T-helper 2 cell treated with Interferon-gamma antibody and Interleukin-4, amounts not matched to agents 5 μg/mL and 100 μg/mL, for 36 hours (primary cell): ENCODE data around the gene PHETA1.

Source experiments
- DNase-seq: peaks from one replicate; pipeline ENCODE4 v3.0.0; 2021; ENCODE audit warnings: low spot score
- H3K27ac Mint-ChIP-seq: one replicate; pipeline ENCODE4 v1.8.0; 2021; ENCODE audit warnings: mild to moderate bottlenecking, mixed read lengths
- H3K27me3 Mint-ChIP-seq: one replicate; pipeline ENCODE4 v1.8.0; 2021; ENCODE audit warnings: low read depth, mixed read lengths
- H3K36me3 Mint-ChIP-seq: one replicate; pipeline ENCODE4 v1.8.0; 2021; ENCODE audit warnings: low read depth, mixed read lengths
- H3K4me1 Mint-ChIP-seq: one replicate; pipeline ENCODE4 v1.8.0; 2021; ENCODE audit warnings: low read depth, mixed read lengths
- H3K4me3 Mint-ChIP-seq: one replicate; pipeline ENCODE4 v1.8.0; 2022; ENCODE audit warnings: mild to moderate bottlenecking, moderate library complexity, mixed read lengths
- H3K9me3 Mint-ChIP-seq: one replicate; pipeline ENCODE4 v1.8.0; 2021; ENCODE audit warnings: mixed read lengths

PHETA1 gene

DNA sequence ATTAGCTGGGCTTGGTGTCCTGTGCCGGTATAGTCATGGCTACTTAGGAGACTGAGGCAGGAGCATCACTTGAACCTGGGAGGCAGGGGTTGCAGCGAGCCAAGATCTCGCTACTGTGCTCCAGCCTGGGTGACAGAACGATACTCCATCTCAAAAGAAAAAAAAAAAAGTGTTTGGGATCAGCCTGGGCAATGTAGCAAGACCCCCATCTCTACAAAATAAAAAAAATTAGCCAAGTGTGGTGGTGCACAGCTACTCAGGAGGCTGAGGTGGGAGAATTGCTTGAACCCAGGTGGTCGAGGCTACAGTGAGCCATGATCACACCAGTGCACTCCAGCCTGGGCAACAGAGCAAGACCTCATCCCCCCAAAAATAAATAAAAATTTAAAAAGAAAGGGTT, 47.6 kb downstream of the PHETA1 start:
- Mint-ChIP-seq H3K4me3 (no peak overlapping the region), H3K27me3 (no peaks in the 10 kb centered on the region), H3K36me3 (no peaks in the 10 kb centered on the region), H3K4me1 (no peaks in the 10 kb centered on the region), H3K27ac (no peak overlapping the region), H3K9me3 (no peaks in the 10 kb centered on the region)
- DNase-seq = no peak

DNA sequence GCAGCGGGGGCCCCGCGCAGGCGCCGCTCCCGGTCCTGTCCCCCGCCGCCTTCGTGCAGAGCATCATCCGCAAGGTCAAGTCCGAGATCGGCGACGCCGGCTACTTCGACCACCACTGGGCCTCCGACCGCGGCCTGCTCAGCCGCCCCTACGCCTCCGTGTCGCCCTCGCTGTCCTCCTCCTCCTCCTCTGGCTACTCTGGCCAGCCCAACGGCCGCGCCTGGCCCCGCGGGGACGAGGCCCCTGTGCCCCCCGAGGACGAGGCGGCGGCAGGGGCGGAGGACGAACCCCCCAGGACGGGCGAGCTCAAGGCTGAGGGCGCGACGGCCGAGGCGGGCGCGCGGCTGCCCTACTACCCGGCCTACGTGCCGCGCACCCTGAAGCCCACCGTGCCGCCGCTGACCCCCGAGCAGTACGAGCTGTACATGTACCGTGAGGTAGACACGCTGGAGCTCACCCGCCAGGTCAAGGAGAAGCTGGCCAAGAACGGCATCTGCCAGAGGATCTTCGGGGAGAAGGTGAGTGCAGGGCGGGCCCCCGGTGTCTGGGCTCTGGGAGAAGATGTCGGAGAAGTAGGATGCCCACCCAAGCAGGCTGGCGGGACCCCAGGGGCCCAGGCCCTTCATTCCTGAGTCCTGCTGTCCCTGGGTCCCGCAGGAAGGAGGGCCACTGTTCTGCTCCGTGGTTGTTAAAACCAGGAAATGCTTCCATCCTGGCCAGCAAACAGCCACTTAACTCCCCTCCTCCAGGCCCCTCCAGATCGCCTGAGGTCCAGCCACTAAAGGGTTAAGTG, 48.4 kb downstream of the PHETA1 start:
- H3K4me1 Mint-ChIP-seq = no peaks in the 10 kb centered on the region
- DNase-seq = no peak
- H3K27me3 Mint-ChIP-seq = no peaks in the 10 kb centered on the region
- no peak overlapping the region for H3K4me3 Mint-ChIP-seq
- no peaks in the 10 kb centered on the region for H3K36me3 Mint-ChIP-seq
- no peaks in the 10 kb centered on the region for H3K9me3 Mint-ChIP-seq
- no peak overlapping the region for H3K27ac Mint-ChIP-seq

- Mint-ChIP-seq H3K36me3 (no peaks in the 10 kb centered on the region), H3K4me1 (no peaks in the 10 kb centered on the region), H3K27ac (no peak overlapping the region), H3K9me3 (no peaks in the 10 kb centered on the region), H3K4me3 (no peak overlapping the region), H3K27me3 (no peaks in the 10 kb centered on the region)
- DNase-seq = no peak
These were observed 49.2 kb downstream of the PHETA1 start for GRCh38 chr12:111319600-111320257.

DNA sequence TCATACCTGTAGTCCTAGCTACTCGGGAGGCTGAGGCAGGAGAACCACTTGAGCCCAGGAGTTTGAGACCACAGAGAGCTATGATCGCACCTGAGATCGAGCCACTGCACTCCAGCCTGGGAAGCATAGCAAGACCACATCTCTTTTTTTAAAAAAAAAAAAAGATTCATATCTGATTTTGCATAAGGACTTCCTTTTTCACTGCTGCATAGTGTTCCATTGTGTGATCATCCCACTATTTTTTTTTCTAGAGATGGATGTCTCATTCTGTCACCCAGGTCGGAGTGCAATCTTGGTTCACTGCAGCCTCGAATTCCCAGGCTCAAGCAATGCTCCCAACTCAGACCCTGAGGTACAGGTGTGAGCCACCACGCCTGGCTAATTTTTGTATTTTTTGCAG, 50.4 kb downstream of the PHETA1 start:
- H3K4me3 Mint-ChIP-seq = no peak overlapping the region
- peaks cover 4% of the 10 kb centered on the region for H3K4me1 Mint-ChIP-seq
- H3K27me3 Mint-ChIP-seq = peaks cover 4% of the 10 kb centered on the region
- H3K36me3 Mint-ChIP-seq = no peaks in the 10 kb centered on the region
- no peak overlapping the region for H3K27ac Mint-ChIP-seq
- H3K9me3 Mint-ChIP-seq = no peaks in the 10 kb centered on the region
- DNase-seq = no peak

- Mint-ChIP-seq H3K4me1 (peaks cover 4% of the 10 kb centered on the region), H3K4me3 (no peak overlapping the region), H3K27me3 (peaks cover 4% of the 10 kb centered on the region), H3K27ac (no peak overlapping the region), H3K9me3 (no peaks in the 10 kb centered on the region), H3K36me3 (no peaks in the 10 kb centered on the region)
- no peak for DNase-seq
These were observed 52.2 kb downstream of the PHETA1 start for GRCh38 chr12:111316671-111317070.

DNA sequence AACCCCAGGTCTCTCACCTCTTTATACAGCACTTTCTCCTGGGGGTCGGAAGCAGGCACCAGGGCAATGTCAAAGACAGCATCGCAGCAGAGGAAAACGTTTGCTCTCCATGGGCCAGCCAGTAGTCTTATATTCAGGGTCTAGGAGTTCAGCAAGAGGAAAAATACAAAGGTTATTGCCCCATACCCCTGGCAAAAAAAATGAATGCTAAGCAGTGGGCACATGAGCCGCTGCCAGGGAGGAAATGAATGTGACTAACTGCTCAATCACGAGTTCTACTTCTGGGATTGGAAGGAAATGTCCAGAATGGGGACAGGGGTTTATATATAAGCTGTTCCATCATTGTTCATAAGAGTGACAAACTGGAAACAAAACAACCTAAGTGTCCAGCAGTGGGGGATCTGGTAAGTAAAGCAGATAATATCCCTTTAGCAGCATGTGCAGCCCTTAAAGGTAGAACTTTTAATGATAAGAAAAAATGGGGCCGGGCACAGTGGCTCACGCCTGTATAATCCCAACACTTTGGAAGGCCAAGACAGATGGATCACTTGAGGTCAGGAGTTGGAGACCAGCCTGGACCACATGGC, 53.8 kb downstream of the PHETA1 start:
- no peaks in the 10 kb centered on the region for H3K36me3 Mint-ChIP-seq
- peaks cover 4% of the 10 kb centered on the region for H3K27me3 Mint-ChIP-seq
- H3K9me3 Mint-ChIP-seq = no peaks in the 10 kb centered on the region
- DNase-seq = no peak
- peaks cover 4% of the 10 kb centered on the region for H3K4me1 Mint-ChIP-seq
- no peak overlapping the region for H3K4me3 Mint-ChIP-seq
- no peak overlapping the region for H3K27ac Mint-ChIP-seq

GRCh38 chr12:111313833-111314259, 55.0 kb downstream of the PHETA1 start:
- Mint-ChIP-seq H3K36me3 (no peaks in the 10 kb centered on the region), H3K4me1 (peaks cover 4% of the 10 kb centered on the region), H3K9me3 (no peaks in the 10 kb centered on the region), H3K27ac (no peak overlapping the region), H3K4me3 (no peak overlapping the region), H3K27me3 (peaks cover 4% of the 10 kb centered on the region)
- peak; percentile 38 for DNase-seq

- H3K27ac Mint-ChIP-seq = no peak overlapping the region
- DNase-seq = no peak
- H3K27me3 Mint-ChIP-seq = peaks cover 4% of the 10 kb centered on the region
- H3K9me3 Mint-ChIP-seq = no peaks in the 10 kb centered on the region
- H3K4me1 Mint-ChIP-seq = peaks cover 4% of the 10 kb centered on the region
- H3K36me3 Mint-ChIP-seq = no peaks in the 10 kb centered on the region
- H3K4me3 Mint-ChIP-seq = no peak overlapping the region
These were observed 56.2 kb downstream of the PHETA1 start for GRCh38 chr12:111312708-111313107.

GRCh38 chr12:111312016-111312415, 56.9 kb downstream of the PHETA1 start:
- Mint-ChIP-seq H3K9me3 (no peaks in the 10 kb centered on the region), H3K27me3 (peaks cover 4% of the 10 kb centered on the region), H3K4me1 (peaks cover 4% of the 10 kb centered on the region), H3K4me3 (no peak overlapping the region), H3K27ac (no peak overlapping the region), H3K36me3 (no peaks in the 10 kb centered on the region)
- no peak for DNase-seq

- Mint-ChIP-seq H3K27ac (no peak overlapping the region), H3K4me3 (no peak overlapping the region), H3K4me1 (peaks cover 4% of the 10 kb centered on the region), H3K27me3 (peaks cover 4% of the 10 kb centered on the region), H3K36me3 (no peaks in the 10 kb centered on the region), H3K9me3 (peaks cover 5% of the 10 kb centered on the region)
- no peak for DNase-seq
These were observed 57.9 kb downstream of the PHETA1 start for GRCh38 chr12:111311011-111311410.
